H1 (cell line): ENCODE measurements around the gene KIF21A. TPM values are rescaled to one million over a fixed set of nuclear protein-coding genes. Genes with fewer than 3 reads are reported as not detected.

ENCODE experiments used
- CTCF ChIA-PET: fragments of 300-600 bp; sonication (Branson Sonifier 250); formaldehyde crosslinking; loops from one replicate; lab custom pipeline; 2021; ENCODE audit not compliant: partially characterized antibody; lab: Charles Lee
- POLR2A ChIA-PET: fragments of 300-600 bp; sonication (Branson Sonifier 250); formaldehyde crosslinking; loops from one replicate; lab custom pipeline; 2021; ENCODE audit warnings: inconsistent platforms; ENCODE audit not compliant: partially characterized antibody; lab: Charles Lee
- DNase-seq, 2 experiments: peaks; one replicate each; pipeline versions ENCODE4 v3.0.0 to v3.0.0-alpha.2; 2010 to 2022; ENCODE audit warnings: low spot score in 2 of 2, low read depth in 1 of 2, mixed read lengths in 1 of 2
- FAIRE-seq: peaks from 2 replicates; lab custom pipeline; 2011; peaks lifted over from hg19 to GRCh38; lab: Jason Lieb, UNC
- H2AFZ ChIP-seq: 2 replicates; pipeline ENCODE4 v1.8.1; 2012; ENCODE audit warnings: low read length, inconsistent platforms
- H2AK5ac ChIP-seq: 2 replicates; pipeline ENCODE4 v1.6.1; 2013; ENCODE audit warnings: low read depth, low read length
- H2BK120ac ChIP-seq: replicated peaks from 2 replicates; pipeline ENCODE3; 2013; ENCODE audit warnings: low read depth, low read length, inconsistent platforms
- H2BK12ac ChIP-seq: 2 replicates; pipeline ENCODE4 v1.6.1; 2013; ENCODE audit warnings: low read depth, low read length
- H2BK15ac ChIP-seq: 2 replicates; pipeline ENCODE4 v1.6.1; 2013; ENCODE audit warnings: low read length
- H2BK20ac ChIP-seq: 2 replicates; pipeline ENCODE4 v1.6.1; 2013; ENCODE audit warnings: low read length
- H2BK5ac ChIP-seq: 2 replicates; pipeline ENCODE4 v1.6.1; 2013; ENCODE audit warnings: low read depth, low read length
- H3K14ac ChIP-seq: 2 replicates; pipeline ENCODE4 v1.6.1; 2013; ENCODE audit warnings: inconsistent platforms; ENCODE audit not compliant: insufficient read length
- H3K18ac ChIP-seq: 2 replicates; pipeline ENCODE4 v1.6.1; 2013; ENCODE audit warnings: low read length; ENCODE audit errors: extremely low read depth
- H3K23ac ChIP-seq: 2 replicates; pipeline ENCODE4 v1.6.1; 2013; ENCODE audit warnings: inconsistent platforms; ENCODE audit not compliant: insufficient read length
- H3K23me2 ChIP-seq: 2 replicates; pipeline ENCODE4 v1.6.1; 2013; ENCODE audit warnings: low read depth, low read length
- H3K27ac ChIP-seq: 2 replicates; pipeline ENCODE4 v1.6.1; 2011; ENCODE audit warnings: low read depth, low read length, inconsistent platforms
- H3K27me3 ChIP-seq, 4 experiments: replicated peaks in 1 of 4; 1 replicate in 1 of 4; 2 replicates in 3 of 4; pipeline versions ENCODE4 v1.6.1 to v1.8.1; 2011 to 2013; ENCODE audit warnings: low read length in 3 of 4, mild to moderate bottlenecking in 3 of 4, inconsistent platforms in 2 of 4, mixed read lengths in 2 of 4, moderate library complexity in 1 of 4; ENCODE audit not compliant: control insufficient read depth in 3 of 4, insufficient read depth in 3 of 4; ENCODE audit errors: extremely low read depth in 1 of 4
- H3K36me3 ChIP-seq, 4 experiments: 2 replicates each; pipeline versions ENCODE4 v1.6.1 to v1.8.1; 2011 to 2013; ENCODE audit warnings: mild to moderate bottlenecking in 4 of 4, low read length in 3 of 4, moderate library complexity in 2 of 4, control low read depth in 1 of 4, inconsistent platforms in 1 of 4; ENCODE audit not compliant: insufficient read depth in 4 of 4, control insufficient read depth in 2 of 4
- H3K4ac ChIP-seq: replicated peaks from 2 replicates; pipeline ENCODE3; 2013; ENCODE audit warnings: low read length, low read depth, mixed read lengths, inconsistent platforms; ENCODE audit not compliant: insufficient read length
- H3K4me1 ChIP-seq, 4 experiments: replicated peaks in 1 of 4; 1 replicate in 1 of 4; 2 replicates in 3 of 4; pipeline versions ENCODE4 v1.6.1 to v1.8.1; 2011 to 2013; ENCODE audit warnings: low read length in 3 of 4, inconsistent platforms in 2 of 4, mixed read lengths in 1 of 4; ENCODE audit not compliant: insufficient read depth in 4 of 4, control insufficient read depth in 3 of 4
- H3K4me2 ChIP-seq, 2 experiments: 2 replicates each; pipeline versions ENCODE4 v1.6.1 to v1.8.1; 2011 to 2013; ENCODE audit warnings: low read depth in 2 of 2, low read length in 2 of 2, control low read depth in 1 of 2, inconsistent platforms in 1 of 2, mild to moderate bottlenecking in 1 of 2; ENCODE audit not compliant: insufficient read depth in 1 of 2
- H3K4me3 ChIP-seq, 4 experiments: fragments of 200-600, 300-600 bp in 1 of 4; sonication (generic), shearing (Covaris generic), sonication (Bioruptor Twin) in 1 of 4; 2 replicates each; pipeline versions ENCODE4 v1.5.1 to v1.8.1; 2011 to 2016; ENCODE audit warnings: low read length in 4 of 4, low read depth in 3 of 4, control low read depth in 2 of 4, inconsistent platforms in 2 of 4, mild to moderate bottlenecking in 2 of 4, mixed read lengths in 1 of 4, moderate library complexity in 1 of 4; ENCODE audit not compliant: insufficient read depth in 2 of 4; ENCODE audit errors: extremely low read depth in 1 of 4
- H3K56ac ChIP-seq: replicated peaks from 2 replicates; pipeline ENCODE3; 2013; ENCODE audit warnings: low read depth, mild to moderate bottlenecking, mixed read lengths, low read length, inconsistent platforms; ENCODE audit not compliant: insufficient read length
- H3K79me1 ChIP-seq: 2 replicates; pipeline ENCODE4 v1.6.1; 2013; ENCODE audit warnings: low read depth, low read length, control low read depth
- H3K79me2 ChIP-seq, 2 experiments: 2 replicates each; pipeline versions ENCODE4 v1.6.1 to v1.8.1; 2012 to 2013; ENCODE audit warnings: low read length in 2 of 2, mild to moderate bottlenecking in 2 of 2, inconsistent platforms in 1 of 2; ENCODE audit not compliant: insufficient read depth in 2 of 2, control insufficient read depth in 1 of 2
- H3K9ac ChIP-seq, 4 experiments: replicated peaks in 1 of 4; 1 replicate in 1 of 4; 2 replicates in 3 of 4; pipeline versions ENCODE4 v1.6.1 to v1.8.1; 2011 to 2013; ENCODE audit warnings: low read depth in 3 of 4, low read length in 3 of 4, control low read depth in 2 of 4, mild to moderate bottlenecking in 2 of 4, moderate library complexity in 2 of 4, inconsistent platforms in 1 of 4; ENCODE audit errors: extremely low read depth in 1 of 4
- H3K9me3 ChIP-seq, 2 experiments: 2 replicates each; pipeline versions ENCODE4 v1.6.1 to v1.8.1; 2012 to 2013; ENCODE audit warnings: mild to moderate bottlenecking in 2 of 2, moderate library complexity in 2 of 2, control low read depth in 1 of 2, inconsistent platforms in 1 of 2, low read depth in 1 of 2, low read length in 1 of 2, mixed read lengths in 1 of 2; ENCODE audit not compliant: insufficient read depth in 2 of 2
- H4K20me1 ChIP-seq, 2 experiments: replicated peaks in 1 of 2; 2 replicates each; pipeline versions ENCODE3 to v1.8.1; 2011 to 2013; ENCODE audit warnings: inconsistent platforms in 2 of 2, low read length in 2 of 2, mild to moderate bottlenecking in 1 of 2; ENCODE audit not compliant: insufficient read depth in 2 of 2, control insufficient read depth in 1 of 2
- H4K5ac ChIP-seq: 2 replicates; pipeline ENCODE4 v1.6.1; 2013; ENCODE audit warnings: low read length, low read depth, mixed read lengths, inconsistent platforms; ENCODE audit not compliant: insufficient read length
- H4K8ac ChIP-seq: 2 replicates; pipeline ENCODE4 v1.8.0; 2013; ENCODE audit warnings: mild to moderate bottlenecking, moderate library complexity, low read length, inconsistent platforms; ENCODE audit not compliant: insufficient read depth; ENCODE audit errors: extremely low read depth
- H4K91ac ChIP-seq: replicated peaks from 2 replicates; pipeline ENCODE3; 2013; ENCODE audit warnings: low read length, mixed read lengths, inconsistent platforms; ENCODE audit not compliant: insufficient read length
- E2F6 ChIP-seq: IDR thresholded peaks from 2 replicates; pipeline ENCODE4 v1.6.1; 2012; ENCODE audit warnings: inconsistent platforms
- EP300 ChIP-seq, 2 experiments: IDR thresholded peaks; 1 replicate in 1 of 2; 2 replicates in 1 of 2; pipeline ENCODE4 v1.6.1; 2011 to 2012; ENCODE audit warnings: low read depth in 2 of 2, low read length in 2 of 2, mild to moderate bottlenecking in 2 of 2, borderline replicate concordance in 1 of 2, inconsistent platforms in 1 of 2, moderate library complexity in 1 of 2
- FOSL1 ChIP-seq: IDR thresholded peaks from 2 replicates; pipeline ENCODE4 v1.6.1; 2011; ENCODE audit warnings: mild to moderate bottlenecking, low read depth, low read length, moderate library complexity; ENCODE audit not compliant: insufficient read depth
- GABPA ChIP-seq: IDR thresholded peaks from 2 replicates; pipeline ENCODE4 v1.6.1; 2011; ENCODE audit warnings: mild to moderate bottlenecking, low read length, moderate library complexity, borderline replicate concordance; ENCODE audit not compliant: insufficient read depth
- HDAC6 ChIP-seq: IDR thresholded peaks from one replicate; pipeline ENCODE4 v1.7.1; 2012; ENCODE audit warnings: low read depth, mild to moderate bottlenecking, inconsistent platforms, low read length, moderate library complexity
- NRF1 ChIP-seq: IDR thresholded peaks from 2 replicates; pipeline ENCODE4 v1.6.1; 2011; ENCODE audit warnings: mild to moderate bottlenecking, low read depth, low read length, improper control_type of control experiment
- POLR2AphosphoS5 ChIP-seq: IDR thresholded peaks from 2 replicates; pipeline ENCODE4 v1.6.1; 2011; ENCODE audit warnings: low read depth, low read length
- POU5F1 ChIP-seq: IDR thresholded peaks from 2 replicates; pipeline ENCODE4 v1.6.1; 2011; ENCODE audit warnings: low read depth, mild to moderate bottlenecking, low read length, moderate library complexity
- TEAD4 ChIP-seq: IDR thresholded peaks from 2 replicates; pipeline ENCODE4 v1.6.1; 2012; ENCODE audit warnings: low read depth, low read length, inconsistent platforms, mixed read lengths
- WGBS, 2 experiments: shearing (Covaris generic) in 1 of 2; methylation state at CpG; one replicate each; pipeline versions ENCODE4 v1.1.6 to v1.1.7; 2013 to 2015; ENCODE audit warnings: low lambda C conversion rate in 2 of 2, mixed read lengths in 2 of 2, inconsistent platforms in 1 of 2, low coverage in 1 of 2, missing lambda C conversion rate in 1 of 2; ENCODE audit not compliant: insufficient replicate concordance in 2 of 2, insufficient coverage in 1 of 2, insufficient read length in 1 of 2; ENCODE audit errors: extremely low coverage in 1 of 2, missing lambda C conversion rate in 1 of 2; 5-methylcytosine and 5-hydroxymethylcytosine counted together
- polyA plus RNA-seq, 7 experiments: library from polyadenylated mRNA; depleted of rRNA in 3 of 7; stranded (reverse) in 5 of 7; unstranded in 2 of 7; fragments of >200 nt in 5 of 7; fragments of 200-250 nt in 2 of 7; gene quantifications; 1 replicate in 5 of 7; 2 replicates in 1 of 7; 4 replicates in 1 of 7; pipeline versions ENCODE4 v1.2.1 to v1.2.3, GENCODE V29; 2011 to 2013; ENCODE audit warnings: missing spikeins in 2 of 7, mixed read lengths in 2 of 7
- total RNA-seq: library from RNA; stranded (reverse); fragmentation: NEBNext Ultra II Directional; extraction: Animal tissue kit (Norgen Biotek cat#: 25700); gene quantifications from 2 replicates; pipeline ENCODE4 v1.2.1, GENCODE V29; 2021

Gene KIF21A
- total and polyA plus RNA-seq, 2 of the 8 experiments (the other 6 are each of a cell fraction or from before 2014, with no cell fraction given) = 10.0 to 26.0 TPM

- Histone ChIP-seq H4K8ac (no peak overlapping the region), H3K9ac (no peak overlapping the region), H3K23me2 (no peaks in the 10 kb centered on the region), H2BK120ac (no peak overlapping the region), H3K4me2 (no peak overlapping the region), H2AFZ (no peak overlapping the region), H2BK5ac (peak overlapping the region; percentile 57; the same call in 1 of the 2 replicates), H4K20me1 (peaks cover 0 to 2% of the 10 kb centered on the region in 2 experiments), H2BK20ac (no peak overlapping the region), H3K23ac (no peak overlapping the region), H3K27ac (no peak overlapping the region), H3K56ac (no peak overlapping the region), H2BK12ac (peak overlapping the region; percentile 11; the same call in 1 of the 2 replicates), H2BK15ac (peak overlapping the region; percentile 4; the same call in 1 of the 2 replicates), H2AK5ac (no peak overlapping the region), H3K4me1 (peaks cover 2 to 15% (median 13%) of the 10 kb centered on the region in 4 experiments; a peak in 5 of 7 replicates), H3K9me3 (no peaks in the 10 kb centered on the region), H3K27me3 (no peaks in the 10 kb centered on the region), H3K4ac (no peak overlapping the region), H3K79me2 (peaks cover 0 to 20% of the 10 kb centered on the region in 2 experiments; a peak in 2 of 4 replicates), H3K14ac (no peak overlapping the region), H3K18ac (no peak overlapping the region), H3K36me3 (no peaks in the 10 kb centered on the region), H4K91ac (peak overlapping the region; percentile 44), H3K79me1 (no peaks in the 10 kb centered on the region; the same call in 1 of the 2 replicates), H3K4me3 (no peak overlapping the region), H4K5ac (no peak overlapping the region)
- ChIA-PET POLR2A (no interaction called here), CTCF (interaction anchor here (1.1 kb wide), 1 partner anchor 14 kb away, joined by 3 read pairs; no protein-coding TSS in a partner anchor)
- WGBS, 2 experiments = 82% methylated on average over 2 of the region's 2 CpGs; no CpG with 5 or more reads in 1 of the 2 experiments
- DNase-seq = no peak
- no peak for FAIRE-seq
- TF ChIP-seq NRF1 = no peak
- no peak for TF ChIP-seq GABPA
- TF ChIP-seq EP300 (IDR thresholded peaks at IDR 0.05; ENCODE audit: borderline replicate concordance in 1 of 2, low read depth in 2 of 2, low read length in 2 of 2) = no peak
- TF ChIP-seq HDAC6 = no peak
- no peak for TF ChIP-seq POU5F1
- TF ChIP-seq FOSL1 = no peak
- no peak for TF ChIP-seq POLR2AphosphoS5
- TF ChIP-seq E2F6 = no peak
- no peak for TF ChIP-seq TEAD4
Observed at GRCh38 chr12:39389399-39390150, 53.3 kb downstream of the KIF21A start.
